ENCODE measurements around the gene GBGT1. TPM values are rescaled to one million over a fixed set of nuclear protein-coding genes. Genes with fewer than 3 reads are reported as not detected.

GBGT1 gene
- total and polyA plus RNA-seq, 9 of the 15 experiments (the other 6 are each of a cell fraction or from before 2014, with no cell fraction given) = 0.55 to 25.8 (median 13.7) TPM

DNA sequence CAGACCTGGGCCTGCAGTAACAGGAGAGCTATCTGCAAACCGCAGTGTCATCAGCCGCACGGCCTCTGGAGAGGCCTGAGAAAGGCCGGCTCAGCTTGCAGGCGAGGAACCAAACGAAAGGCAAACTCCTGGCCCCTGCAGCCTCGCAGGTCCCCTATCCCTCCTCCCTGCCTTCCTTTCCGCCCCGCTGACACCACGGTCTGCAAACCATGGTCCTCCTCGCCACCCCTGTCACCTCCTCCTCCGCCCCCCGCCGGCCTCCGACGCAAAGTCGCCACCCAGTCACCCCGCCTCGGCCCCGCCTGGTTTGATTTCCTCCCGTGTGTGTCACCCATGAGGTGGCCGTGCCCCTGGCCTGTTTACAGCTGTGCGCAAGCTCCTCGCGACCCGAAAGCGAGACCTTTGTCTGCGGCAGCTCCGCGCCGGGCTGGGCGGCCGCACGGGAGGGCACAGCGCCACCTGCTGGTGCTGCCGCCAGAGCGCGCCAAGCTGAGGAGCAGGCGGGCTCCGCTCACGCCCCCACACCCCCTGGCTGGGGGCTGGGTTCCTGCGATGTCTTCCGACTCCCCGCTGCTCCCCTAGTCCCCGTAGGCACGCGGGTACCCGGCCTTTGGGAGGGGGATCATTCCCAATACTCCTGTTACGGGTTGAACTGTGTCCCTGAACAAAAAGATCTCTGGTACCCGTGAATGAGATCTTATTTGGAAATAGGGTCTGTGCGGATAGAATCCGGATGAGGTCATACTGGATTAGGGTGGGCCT lies 19.4 kb downstream of the GBGT1 start (continued):
- TF ChIP-seq, protein P1, sequence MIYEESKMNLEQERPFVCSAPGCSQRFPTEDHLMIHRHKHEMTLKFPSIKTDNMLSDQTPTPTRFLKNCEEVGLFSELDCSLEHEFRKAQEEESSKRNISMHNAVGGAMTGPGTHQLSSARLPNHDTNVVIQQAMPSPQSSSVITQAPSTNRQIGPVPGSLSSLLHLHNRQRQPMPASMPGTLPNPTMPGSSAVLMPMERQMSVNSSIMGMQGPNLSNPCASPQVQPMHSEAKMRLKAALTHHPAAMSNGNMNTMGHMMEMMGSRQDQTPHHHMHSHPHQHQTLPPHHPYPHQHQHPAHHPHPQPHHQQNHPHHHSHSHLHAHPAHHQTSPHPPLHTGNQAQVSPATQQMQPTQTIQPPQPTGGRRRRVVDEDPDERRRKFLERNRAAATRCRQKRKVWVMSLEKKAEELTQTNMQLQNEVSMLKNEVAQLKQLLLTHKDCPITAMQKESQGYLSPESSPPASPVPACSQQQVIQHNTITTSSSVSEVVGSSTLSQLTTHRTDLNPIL (CRISPR knock-in tag; IDR thresholded peaks at IDR 0.05) = no peak
- TF ChIP-seq CREM (IDR thresholded peaks at IDR 0.05; ENCODE audit: low read depth) (peak; percentile 28; the same call in 1 of the 2 replicates), ARNT (IDR thresholded peaks at IDR 0.05) (0 out of 4 replicates have a peak, but pooled peaks of 1 of the 2 experiments have one; percentile 19), ZBTB7A (IDR thresholded peaks at IDR 0.05; ENCODE audit: borderline replicate concordance, control insufficient read depth, low read depth, low read length) (peak; percentile 98), TSC22D4 (tag; IDR thresholded peaks at IDR 0.05) (no peak), PCBP2 (IDR thresholded peaks at IDR 0.05; ENCODE audit: low read depth, low read length, poor library complexity, severe bottlenecking) (no peak), TRIM28 (IDR thresholded peaks at IDR 0.05) (no peak), ZNF146 (CRISPR knock-in tag; IDR thresholded peaks at IDR 0.05; ENCODE audit: unreplicated experiment) (no peak), SMARCE1 (IDR thresholded peaks at IDR 0.05) (peak; percentile 74; the same call in 1 of the 2 replicates), FOXA3 (CRISPR knock-in tag; conservative IDR thresholded peaks at IDR 0.05 in 1 of 2, IDR thresholded peaks at IDR 0.05 in 1 of 2) (0 out of 4 replicates have a peak, but pooled peaks of 1 of the 2 experiments have one; percentile 69), TEAD2 (tag; IDR thresholded peaks at IDR 0.05) (no peak), TCF7L2 (IDR thresholded peaks at IDR 0.05; ENCODE audit: low read depth, low read length) (no peak), NCOA2 (IDR thresholded peaks at IDR 0.05; ENCODE audit: partially characterized antibody in 2 of 2) (no peak), SUPT5H (IDR thresholded peaks at IDR 0.05) (peak; percentile 57), NR3C1 (CRISPR knock-in tag; IDR thresholded peaks at IDR 0.05) (no peak)
- TF ChIP-seq, protein P2, sequence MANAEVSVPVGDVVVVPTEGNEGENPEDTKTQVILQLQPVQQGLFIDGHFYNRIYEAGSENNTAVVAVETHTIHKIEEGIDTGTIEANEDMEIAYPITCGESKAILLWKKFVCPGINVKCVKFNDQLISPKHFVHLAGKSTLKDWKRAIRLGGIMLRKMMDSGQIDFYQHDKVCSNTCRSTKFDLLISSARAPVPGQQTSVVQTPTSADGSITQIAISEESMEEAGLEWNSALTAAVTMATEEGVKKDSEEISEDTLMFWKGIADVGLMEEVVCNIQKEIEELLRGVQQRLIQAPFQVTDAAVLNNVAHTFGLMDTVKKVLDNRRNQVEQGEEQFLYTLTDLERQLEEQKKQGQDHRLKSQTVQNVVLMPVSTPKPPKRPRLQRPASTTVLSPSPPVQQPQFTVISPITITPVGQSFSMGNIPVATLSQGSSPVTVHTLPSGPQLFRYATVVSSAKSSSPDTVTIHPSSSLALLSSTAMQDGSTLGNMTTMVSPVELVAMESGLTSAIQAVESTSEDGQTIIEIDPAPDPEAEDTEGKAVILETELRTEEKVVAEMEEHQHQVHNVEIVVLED (CRISPR knock-in tag; IDR thresholded peaks at IDR 0.05) = no peak
- TF ChIP-seq, protein P3, sequence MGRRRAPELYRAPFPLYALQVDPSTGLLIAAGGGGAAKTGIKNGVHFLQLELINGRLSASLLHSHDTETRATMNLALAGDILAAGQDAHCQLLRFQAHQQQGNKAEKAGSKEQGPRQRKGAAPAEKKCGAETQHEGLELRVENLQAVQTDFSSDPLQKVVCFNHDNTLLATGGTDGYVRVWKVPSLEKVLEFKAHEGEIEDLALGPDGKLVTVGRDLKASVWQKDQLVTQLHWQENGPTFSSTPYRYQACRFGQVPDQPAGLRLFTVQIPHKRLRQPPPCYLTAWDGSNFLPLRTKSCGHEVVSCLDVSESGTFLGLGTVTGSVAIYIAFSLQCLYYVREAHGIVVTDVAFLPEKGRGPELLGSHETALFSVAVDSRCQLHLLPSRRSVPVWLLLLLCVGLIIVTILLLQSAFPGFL (CRISPR knock-in tag; IDR thresholded peaks at IDR 0.05) = no peak
- TF ChIP-seq, protein P4, sequence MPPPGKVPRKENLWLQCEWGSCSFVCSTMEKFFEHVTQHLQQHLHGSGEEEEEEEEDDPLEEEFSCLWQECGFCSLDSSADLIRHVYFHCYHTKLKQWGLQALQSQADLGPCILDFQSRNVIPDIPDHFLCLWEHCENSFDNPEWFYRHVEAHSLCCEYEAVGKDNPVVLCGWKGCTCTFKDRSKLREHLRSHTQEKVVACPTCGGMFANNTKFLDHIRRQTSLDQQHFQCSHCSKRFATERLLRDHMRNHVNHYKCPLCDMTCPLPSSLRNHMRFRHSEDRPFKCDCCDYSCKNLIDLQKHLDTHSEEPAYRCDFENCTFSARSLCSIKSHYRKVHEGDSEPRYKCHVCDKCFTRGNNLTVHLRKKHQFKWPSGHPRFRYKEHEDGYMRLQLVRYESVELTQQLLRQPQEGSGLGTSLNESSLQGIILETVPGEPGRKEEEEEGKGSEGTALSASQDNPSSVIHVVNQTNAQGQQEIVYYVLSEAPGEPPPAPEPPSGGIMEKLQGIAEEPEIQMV (tag; conservative IDR thresholded peaks at IDR 0.05; ENCODE audit: low read depth) = no peak
- TF ChIP-seq, protein P5, sequence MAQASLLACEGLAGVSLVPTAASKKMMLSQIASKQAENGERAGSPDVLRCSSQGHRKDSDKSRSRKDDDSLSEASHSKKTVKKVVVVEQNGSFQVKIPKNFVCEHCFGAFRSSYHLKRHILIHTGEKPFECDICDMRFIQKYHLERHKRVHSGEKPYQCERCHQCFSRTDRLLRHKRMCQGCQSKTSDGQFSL (CRISPR knock-in tag; IDR thresholded peaks at IDR 0.05) = peak; percentile 78; the same call in 1 of the 2 replicates
- TF ChIP-seq, protein P5 (tag; IDR thresholded peaks at IDR 0.05) = no peak

Measured in K562 (cell line).